ENCODE data around the gene WDR86. TPM values are rescaled to one million over a fixed set of nuclear protein-coding genes. Genes with fewer than 3 reads are reported as not detected.

The WDR86 gene
- total RNA-seq, 1 experiment from 2014 or later: 8.1 TPM

DNA sequence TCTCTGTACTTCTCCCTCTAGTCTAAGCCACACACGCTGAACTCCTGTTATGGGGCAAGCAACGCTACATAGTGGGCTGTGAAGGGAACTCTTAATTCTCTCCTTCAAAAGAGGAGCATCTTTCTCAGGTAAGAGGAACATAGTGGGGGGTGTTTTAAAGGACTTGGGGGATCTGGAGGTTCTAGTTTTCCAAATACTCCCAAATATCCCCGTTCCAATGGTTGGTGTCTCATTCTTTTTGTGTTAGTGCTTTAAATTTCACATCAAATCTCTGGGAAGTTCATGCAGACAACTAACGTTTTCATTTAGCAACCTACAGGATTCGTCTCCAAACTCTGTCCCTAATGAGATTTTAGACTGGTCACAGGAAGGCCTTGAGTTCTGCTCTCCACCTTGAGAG lies 12.4 kb upstream of the WDR86 start:
- H3K36me3 Mint-ChIP-seq (ENCODE audit: insufficient read depth in 1 of 3, low read depth in 3 of 3): peaks cover 0 to 13% (median 0%) of the 10 kb centered on the region in 3 experiments; a peak in 2 of 7 replicates
- TF ChIP-seq, protein P1, sequence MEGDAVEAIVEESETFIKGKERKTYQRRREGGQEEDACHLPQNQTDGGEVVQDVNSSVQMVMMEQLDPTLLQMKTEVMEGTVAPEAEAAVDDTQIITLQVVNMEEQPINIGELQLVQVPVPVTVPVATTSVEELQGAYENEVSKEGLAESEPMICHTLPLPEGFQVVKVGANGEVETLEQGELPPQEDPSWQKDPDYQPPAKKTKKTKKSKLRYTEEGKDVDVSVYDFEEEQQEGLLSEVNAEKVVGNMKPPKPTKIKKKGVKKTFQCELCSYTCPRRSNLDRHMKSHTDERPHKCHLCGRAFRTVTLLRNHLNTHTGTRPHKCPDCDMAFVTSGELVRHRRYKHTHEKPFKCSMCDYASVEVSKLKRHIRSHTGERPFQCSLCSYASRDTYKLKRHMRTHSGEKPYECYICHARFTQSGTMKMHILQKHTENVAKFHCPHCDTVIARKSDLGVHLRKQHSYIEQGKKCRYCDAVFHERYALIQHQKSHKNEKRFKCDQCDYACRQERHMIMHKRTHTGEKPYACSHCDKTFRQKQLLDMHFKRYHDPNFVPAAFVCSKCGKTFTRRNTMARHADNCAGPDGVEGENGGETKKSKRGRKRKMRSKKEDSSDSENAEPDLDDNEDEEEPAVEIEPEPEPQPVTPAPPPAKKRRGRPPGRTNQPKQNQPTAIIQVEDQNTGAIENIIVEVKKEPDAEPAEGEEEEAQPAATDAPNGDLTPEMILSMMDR (conservative IDR thresholded peaks at IDR 0.05): no peak
- Histone ChIP-seq H3K4me2 (ENCODE audit: insufficient read depth, insufficient read length, low read length) (no peak overlapping the region), H2AFZ (ENCODE audit: low read length) (no peak overlapping the region), H3K18ac (ENCODE audit: insufficient read length, low read depth, low read length) (no peak overlapping the region), H3K9me3 (ENCODE audit: control insufficient read depth, low read depth, low read length) (no peaks in the 10 kb centered on the region), H3K27ac (ENCODE audit: insufficient read length, low read depth, low read length) (no peak overlapping the region), H3K79me2 (ENCODE audit: insufficient read depth, low read length) (no peaks in the 10 kb centered on the region), H2BK15ac (ENCODE audit: low read depth, low read length) (no peak overlapping the region), H4K91ac (ENCODE audit: insufficient read length, low read depth, low read length) (no peak overlapping the region), H2AK5ac (ENCODE audit: insufficient read length, low read length) (no peak overlapping the region), H3K23ac (ENCODE audit: insufficient read length, low read depth, low read length) (no peak overlapping the region), H2BK120ac (ENCODE audit: low read depth, low read length, poor library complexity, severe bottlenecking) (no peak overlapping the region), H4K8ac (replicated peaks; ENCODE audit: insufficient read length, low read depth, low read length) (no peak overlapping the region), H3K4me1 (ENCODE audit: insufficient read depth, low read length) (no peaks in the 10 kb centered on the region), H3K14ac (ENCODE audit: insufficient read depth, low read length) (no peak overlapping the region), H3K56ac (ENCODE audit: insufficient read length, low read depth, low read length) (no peak overlapping the region), H3K27me3 (ENCODE audit: insufficient read depth, low read length) (no peaks in the 10 kb centered on the region), H3K4ac (ENCODE audit: low read depth, low read length) (no peak overlapping the region), H3K23me2 (ENCODE audit: insufficient read length, low read depth, low read length, poor library complexity, severe bottlenecking) (no peaks in the 10 kb centered on the region), H3K79me1 (ENCODE audit: insufficient read depth, low read depth, low read length, poor library complexity, severe bottlenecking) (no peaks in the 10 kb centered on the region), H2BK12ac (ENCODE audit: insufficient read length, low read depth, low read length) (no peak overlapping the region), H3T11ph (ENCODE audit: low read length) (no peak overlapping the region), H4K20me1 (ENCODE audit: control insufficient read depth, insufficient read depth, insufficient read length) (no peaks in the 10 kb centered on the region), H3K9ac (ENCODE audit: extremely low read depth, insufficient read length, low read length) (no peak overlapping the region), H2BK5ac (ENCODE audit: insufficient read length, low read length) (no peak overlapping the region), H2BK20ac (ENCODE audit: low read depth, low read length, poor library complexity, severe bottlenecking) (no peak overlapping the region), H4K5ac (ENCODE audit: insufficient read length, low read depth, low read length) (no peak overlapping the region)
- H3K27ac Mint-ChIP-seq: no peak overlapping the region
- peaks cover 69% of the 10 kb centered on the region for H3K27me3 Mint-ChIP-seq (ENCODE audit: low read depth)
- no CpG with 5 or more reads among the region's 5 CpGs for WGBS (ENCODE audit: extremely low coverage, insufficient read length, low lambda C conversion rate)
- H3K4me3 Mint-ChIP-seq: no peak overlapping the region
- DNase-seq: no peak
- peaks cover 4 to 10% of the 10 kb centered on the region in 2 experiments; a peak in 2 of 4 replicates for H3K4me1 Mint-ChIP-seq
- peaks cover 7 to 29% of the 10 kb centered on the region in 2 experiments; a peak in 4 of 5 replicates for H3K9me3 Mint-ChIP-seq
